PFSK-1 (cell line): ENCODE data around the gene CYP4F2.

Experiments used
- FOXP2 ChIP-seq: optimal IDR thresholded peaks from 2 replicates; pipeline ENCODE3; 2011; ENCODE audit warnings: borderline replicate concordance, control low read depth, inconsistent platforms; ENCODE audit not compliant: insufficient read depth; ENCODE audit errors: extremely low read length, extremely low read depth
- POLR2AphosphoS5 ChIP-seq: IDR thresholded peaks from 2 replicates; pipeline ENCODE4 v1.6.1; 2012; ENCODE audit warnings: low read depth, mild to moderate bottlenecking, control low read depth, low read length, moderate library complexity
- SIN3A ChIP-seq: IDR thresholded peaks from 2 replicates; pipeline ENCODE4 v1.6.1; 2012; ENCODE audit warnings: mild to moderate bottlenecking, low read length, moderate library complexity, borderline replicate concordance; ENCODE audit not compliant: insufficient read depth
- TAF1 ChIP-seq: IDR thresholded peaks from 2 replicates; pipeline ENCODE4 v1.6.1; 2012; ENCODE audit warnings: low read length, control low read depth, borderline replicate concordance; ENCODE audit not compliant: insufficient read depth
- TF ChIP-seq, protein P1 (sequence below), 2 experiments: IDR thresholded peaks; 2 replicates each; pipeline versions ENCODE4 v1.6.1 to v1.8.0; 2011 to 2012; ENCODE audit warnings: low read depth in 2 of 2, low read length in 2 of 2, control low read depth in 1 of 2, inconsistent platforms in 1 of 2, mild to moderate bottlenecking in 1 of 2, moderate library complexity in 1 of 2; ENCODE audit not compliant: insufficient read depth in 1 of 2

Gene CYP4F2

GRCh38 chr19:15829786-15830185, 68.1 kb downstream of the CYP4F2 start:
- TF ChIP-seq SIN3A (no peak), TAF1 (no peak), FOXP2 (no peak), POLR2AphosphoS5 (no peak)
- TF ChIP-seq, protein P1, sequence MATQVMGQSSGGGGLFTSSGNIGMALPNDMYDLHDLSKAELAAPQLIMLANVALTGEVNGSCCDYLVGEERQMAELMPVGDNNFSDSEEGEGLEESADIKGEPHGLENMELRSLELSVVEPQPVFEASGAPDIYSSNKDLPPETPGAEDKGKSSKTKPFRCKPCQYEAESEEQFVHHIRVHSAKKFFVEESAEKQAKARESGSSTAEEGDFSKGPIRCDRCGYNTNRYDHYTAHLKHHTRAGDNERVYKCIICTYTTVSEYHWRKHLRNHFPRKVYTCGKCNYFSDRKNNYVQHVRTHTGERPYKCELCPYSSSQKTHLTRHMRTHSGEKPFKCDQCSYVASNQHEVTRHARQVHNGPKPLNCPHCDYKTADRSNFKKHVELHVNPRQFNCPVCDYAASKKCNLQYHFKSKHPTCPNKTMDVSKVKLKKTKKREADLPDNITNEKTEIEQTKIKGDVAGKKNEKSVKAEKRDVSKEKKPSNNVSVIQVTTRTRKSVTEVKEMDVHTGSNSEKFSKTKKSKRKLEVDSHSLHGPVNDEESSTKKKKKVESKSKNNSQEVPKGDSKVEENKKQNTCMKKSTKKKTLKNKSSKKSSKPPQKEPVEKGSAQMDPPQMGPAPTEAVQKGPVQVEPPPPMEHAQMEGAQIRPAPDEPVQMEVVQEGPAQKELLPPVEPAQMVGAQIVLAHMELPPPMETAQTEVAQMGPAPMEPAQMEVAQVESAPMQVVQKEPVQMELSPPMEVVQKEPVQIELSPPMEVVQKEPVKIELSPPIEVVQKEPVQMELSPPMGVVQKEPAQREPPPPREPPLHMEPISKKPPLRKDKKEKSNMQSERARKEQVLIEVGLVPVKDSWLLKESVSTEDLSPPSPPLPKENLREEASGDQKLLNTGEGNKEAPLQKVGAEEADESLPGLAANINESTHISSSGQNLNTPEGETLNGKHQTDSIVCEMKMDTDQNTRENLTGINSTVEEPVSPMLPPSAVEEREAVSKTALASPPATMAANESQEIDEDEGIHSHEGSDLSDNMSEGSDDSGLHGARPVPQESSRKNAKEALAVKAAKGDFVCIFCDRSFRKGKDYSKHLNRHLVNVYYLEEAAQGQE (IDR thresholded peaks at IDR 0.05; ENCODE audit: insufficient read depth in 1 of 2, low read depth in 2 of 2, low read length in 2 of 2) = no peak

DNA sequence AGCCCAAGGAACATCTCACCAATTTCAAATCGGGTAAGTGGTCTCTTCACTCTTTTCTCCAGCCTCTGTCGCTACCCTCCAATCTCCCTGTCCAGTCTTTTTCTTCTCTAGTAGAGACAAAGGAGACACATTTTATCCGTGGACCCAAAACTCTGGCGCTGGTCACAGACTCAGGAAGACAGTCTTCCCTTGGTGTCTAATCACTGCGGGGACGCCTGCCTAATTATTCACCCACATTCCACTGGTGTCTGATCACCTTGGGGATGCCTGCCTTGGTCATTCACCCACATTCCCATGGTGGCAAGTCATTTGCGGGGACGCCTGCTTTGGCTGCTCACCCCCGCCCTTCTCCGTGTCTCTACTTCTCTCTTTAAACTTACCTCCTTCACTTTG, 68.6 kb downstream of the CYP4F2 start:
- no peak for TF ChIP-seq TAF1
- TF ChIP-seq, protein P1 (IDR thresholded peaks at IDR 0.05; ENCODE audit: insufficient read depth in 1 of 2, low read depth in 2 of 2, low read length in 2 of 2) = no peak
- TF ChIP-seq SIN3A = no peak
- TF ChIP-seq POLR2AphosphoS5 = no peak
- no peak for TF ChIP-seq FOXP2

- TF ChIP-seq POLR2AphosphoS5 (no peak), FOXP2 (no peak), SIN3A (no peak), TAF1 (no peak)
- TF ChIP-seq, protein P1 (IDR thresholded peaks at IDR 0.05; ENCODE audit: insufficient read depth in 1 of 2, low read depth in 2 of 2, low read length in 2 of 2) = no peak
Measured at GRCh38 chr19:15828121-15828610, 69.7 kb downstream of the CYP4F2 start.
